HepG2 (cell line): ENCODE measurements around the gene DPEP3. TPM values are rescaled to one million over a fixed set of nuclear protein-coding genes. Genes with fewer than 3 reads are reported as not detected.

ENCODE experiments used
- BHLHE40 ChIP-seq: IDR thresholded peaks from 2 replicates; pipeline ENCODE4 v1.6.1; 2011; ENCODE audit warnings: low read length, improper control_type of control experiment
- CAMTA2 ChIP-seq: sonication (generic); formaldehyde crosslinking; IDR thresholded peaks from 2 replicates; pipeline ENCODE4 v1.4.0; 2020; ENCODE audit warnings: mild to moderate bottlenecking, missing genetic modification reagents, borderline replicate concordance
- CCDC6 ChIP-seq: sonication (generic); formaldehyde crosslinking; IDR thresholded peaks from 2 replicates; pipeline ENCODE4 v1.8.1; 2022; ENCODE audit warnings: mild to moderate bottlenecking, missing genetic modification reagents, moderate library complexity
- ELF3 ChIP-seq: IDR thresholded peaks from 2 replicates; pipeline ENCODE4 v1.6.1; 2016; ENCODE audit warnings: missing genetic modification reagents, missing compliant biosample characterization
- FOXP1 ChIP-seq, 2 experiments: fragments of 450-650 bp in 1 of 2; IDR thresholded peaks; 2 replicates each; pipeline ENCODE4 v1.6.1; 2017 to 2018; ENCODE audit warnings: antibody characterized with exemption in 1 of 2
- HMG20B ChIP-seq: conservative IDR thresholded peaks from 2 replicates; pipeline ENCODE4 v1.6.1; 2016; ENCODE audit warnings: missing genetic modification reagents, missing compliant biosample characterization
- IKZF1 ChIP-seq: fragments of 450-650 bp; IDR thresholded peaks from 2 replicates; pipeline ENCODE4 v1.7.1; 2016
- KLF13 ChIP-seq: sonication (generic); formaldehyde crosslinking; IDR thresholded peaks from 2 replicates; pipeline ENCODE4 v1.4.0; 2020; ENCODE audit warnings: mild to moderate bottlenecking, missing genetic modification reagents
- MED8 ChIP-seq: sonication (generic); formaldehyde crosslinking; IDR thresholded peaks from 2 replicates; pipeline ENCODE4 v1.8.1; 2023; ENCODE audit warnings: mild to moderate bottlenecking, missing genetic modification reagents; ENCODE audit not compliant: insufficient replicate concordance
- ONECUT2 ChIP-seq: sonication (generic); formaldehyde crosslinking; IDR thresholded peaks from 2 replicates; pipeline ENCODE4 v1.4.0; 2020; ENCODE audit warnings: missing genetic modification reagents
- PITX1 ChIP-seq: sonication (generic); formaldehyde crosslinking; IDR thresholded peaks from 2 replicates; pipeline ENCODE4 v1.5.1; 2020; ENCODE audit warnings: mild to moderate bottlenecking, missing genetic modification reagents
- THAP7 ChIP-seq: sonication (generic); formaldehyde crosslinking; IDR thresholded peaks from 2 replicates; pipeline ENCODE4 v1.8.1; 2023; ENCODE audit warnings: mild to moderate bottlenecking, missing genetic modification reagents
- TSC22D2 ChIP-seq: sonication (generic); formaldehyde crosslinking; IDR thresholded peaks from 2 replicates; pipeline ENCODE4 v1.5.1; 2020; ENCODE audit warnings: missing genetic modification reagents, mild to moderate bottlenecking, borderline replicate concordance
- ZFP41 ChIP-seq: sonication (generic); formaldehyde crosslinking; IDR thresholded peaks from 2 replicates; pipeline ENCODE4 v1.4.0; 2020; ENCODE audit warnings: mild to moderate bottlenecking, missing genetic modification reagents, borderline replicate concordance
- ZNF138 ChIP-seq: sonication (generic); formaldehyde crosslinking; IDR thresholded peaks from 2 replicates; pipeline ENCODE4 v1.5.0; 2020; ENCODE audit warnings: mild to moderate bottlenecking, low read depth, missing genetic modification reagents
- ZNF280D ChIP-seq: sonication (generic); formaldehyde crosslinking; IDR thresholded peaks from 2 replicates; pipeline ENCODE4 v1.5.1; 2020; ENCODE audit warnings: mild to moderate bottlenecking, missing genetic modification reagents
- ZNF672 ChIP-seq: sonication (generic); formaldehyde crosslinking; IDR thresholded peaks from 2 replicates; pipeline ENCODE4 v1.8.1; 2022; ENCODE audit warnings: missing genetic modification reagents
- ZNF768 ChIP-seq: sonication (generic); formaldehyde crosslinking; IDR thresholded peaks from 2 replicates; pipeline ENCODE4 v1.4.0; 2020; ENCODE audit warnings: missing genetic modification reagents
- ZNF83 ChIP-seq: sonication (generic); formaldehyde crosslinking; IDR thresholded peaks from 2 replicates; pipeline ENCODE4 v1.4.0; 2020; ENCODE audit warnings: missing genetic modification reagents, mild to moderate bottlenecking, borderline replicate concordance
- ZSCAN20 ChIP-seq: sonication (generic); formaldehyde crosslinking; IDR thresholded peaks from 2 replicates; pipeline ENCODE4 v1.4.0; 2020; ENCODE audit warnings: missing genetic modification reagents, mild to moderate bottlenecking, borderline replicate concordance
- ZSCAN25 ChIP-seq: sonication (generic); formaldehyde crosslinking; IDR thresholded peaks from 2 replicates; pipeline ENCODE4 v1.8.0; 2022; ENCODE audit warnings: mild to moderate bottlenecking, missing genetic modification reagents
- polyA plus RNA-seq, 8 experiments: library from polyadenylated mRNA; depleted of rRNA in 3 of 8; stranded (reverse) in 7 of 8; unstranded in 1 of 8; fragments of >200 nt; fragmentation: Illumina TruSeq in 4 of 8; extraction: Trizol in 4 of 8; gene quantifications; 2 replicates each; pipeline versions ENCODE4 v1.2.1 to v1.2.3, GENCODE V29; 2011 to 2016; ENCODE audit warnings: low read depth in 4 of 8, missing spikeins in 1 of 8, mixed read lengths in 1 of 8; ENCODE audit not compliant: insufficient read depth in 1 of 8
- total RNA-seq, 5 experiments: library from RNA; depleted of rRNA; stranded (reverse); fragments of >200 nt; fragmentation: Illumina TruSeq; extraction: Trizol; gene quantifications; 2 replicates each; pipeline ENCODE4 v1.2.3, GENCODE V29; 2016; ENCODE audit warnings: low read depth in 1 of 5
- TF ChIP-seq, protein P1 (sequence below): sonication (generic); formaldehyde crosslinking; IDR thresholded peaks from 2 replicates; pipeline ENCODE4 v1.5.0; 2020; ENCODE audit warnings: missing genetic modification reagents, mild to moderate bottlenecking, borderline replicate concordance
- TF ChIP-seq, protein P2 (sequence below): sonication (generic); formaldehyde crosslinking; IDR thresholded peaks from 2 replicates; pipeline ENCODE4 v1.9.0; 2021; ENCODE audit warnings: missing genetic modification reagents, mild to moderate bottlenecking, borderline replicate concordance

Gene DPEP3
- total and polyA plus RNA-seq, 2 of the 13 experiments (the other 11 are each of a cell fraction or from before 2014, with no cell fraction given) = not detected

GRCh38 chr16:67936124-67936879, 44.0 kb downstream of the DPEP3 start, which contains the start of gene PSMB10 (continued):
- TF ChIP-seq THAP7 (CRISPR knock-in tag) (no peak), HMG20B (CRISPR knock-in tag) (no peak), TSC22D2 (no peak), MED8 (CRISPR knock-in tag) (no peak), CAMTA2 (CRISPR knock-in tag) (peak; percentile 40; the same call in 1 of the 2 replicates), BHLHE40 (no peak), ZSCAN25 (CRISPR knock-in tag) (no peak; the same call in 1 of the 2 replicates), ONECUT2 (CRISPR knock-in tag) (no peak), CCDC6 (CRISPR knock-in tag) (no peak), ZSCAN20 (CRISPR knock-in tag) (no peak; the same call in 1 of the 2 replicates), ZNF768 (CRISPR knock-in tag) (no peak), ELF3 (CRISPR knock-in tag) (peak; percentile 52), ZNF83 (CRISPR knock-in tag) (no peak; the same call in 1 of the 2 replicates), IKZF1 (no peak), PITX1 (no peak), ZNF672 (CRISPR knock-in tag) (no peak), KLF13 (CRISPR knock-in tag) (no peak), FOXP1 (IDR thresholded peaks at IDR 0.05) (no peak), FOXP1 (CRISPR knock-in tag; IDR thresholded peaks at IDR 0.05) (no peak), ZNF280D (no peak), ZNF138 (0 out of 2 replicates have a peak, but pooled peaks have one; percentile 28), ZFP41 (CRISPR knock-in tag) (no peak)
- TF ChIP-seq, protein P1, sequence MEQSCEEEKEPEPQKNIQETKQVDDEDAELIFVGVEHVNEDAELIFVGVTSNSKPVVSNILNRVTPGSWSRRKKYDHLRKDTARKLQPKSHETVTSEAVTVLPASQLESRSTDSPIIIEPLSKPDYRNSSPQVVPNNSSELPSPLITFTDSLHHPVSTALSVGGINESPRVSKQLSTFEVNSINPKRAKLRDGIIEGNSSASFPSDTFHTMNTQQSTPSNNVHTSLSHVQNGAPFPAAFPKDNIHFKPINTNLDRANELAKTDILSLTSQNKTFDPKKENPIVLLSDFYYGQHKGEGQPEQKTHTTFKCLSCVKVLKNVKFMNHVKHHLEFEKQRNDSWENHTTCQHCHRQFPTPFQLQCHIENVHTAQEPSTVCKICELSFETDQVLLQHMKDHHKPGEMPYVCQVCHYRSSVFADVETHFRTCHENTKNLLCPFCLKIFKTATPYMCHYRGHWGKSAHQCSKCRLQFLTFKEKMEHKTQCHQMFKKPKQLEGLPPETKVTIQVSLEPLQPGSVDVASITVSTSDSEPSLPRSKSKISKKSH (CRISPR knock-in tag) = no peak; the same call in 1 of the 2 replicates
- TF ChIP-seq, protein P2, sequence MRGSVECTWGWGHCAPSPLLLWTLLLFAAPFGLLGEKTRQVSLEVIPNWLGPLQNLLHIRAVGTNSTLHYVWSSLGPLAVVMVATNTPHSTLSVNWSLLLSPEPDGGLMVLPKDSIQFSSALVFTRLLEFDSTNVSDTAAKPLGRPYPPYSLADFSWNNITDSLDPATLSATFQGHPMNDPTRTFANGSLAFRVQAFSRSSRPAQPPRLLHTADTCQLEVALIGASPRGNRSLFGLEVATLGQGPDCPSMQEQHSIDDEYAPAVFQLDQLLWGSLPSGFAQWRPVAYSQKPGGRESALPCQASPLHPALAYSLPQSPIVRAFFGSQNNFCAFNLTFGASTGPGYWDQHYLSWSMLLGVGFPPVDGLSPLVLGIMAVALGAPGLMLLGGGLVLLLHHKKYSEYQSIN (CRISPR knock-in tag) = no peak
